Epithelial cell of prostate (primary cell): Measurements from ENCODE around the gene OXCT1.
"Not testable (repeated sequence)": the region's sequence is repeated elsewhere in the genome, so short reads cannot be mapped to it uniquely, and the experiment has no call there.

Experiments
- DNase-seq: peaks from one replicate; pipeline ENCODE4 v3.0.0-alpha.2; 2011; ENCODE audit warnings: low read depth, low spot score
- H3K27ac ChIP-seq: fragments of 450-650 bp; 2 replicates; pipeline ENCODE4 v1.5.1; 2017; ENCODE audit warnings: mild to moderate bottlenecking

The OXCT1 gene

GRCh38 chr5:41788941-41789368 lies 81.3 kb downstream of the OXCT1 start:
- DNase-seq: no peak
- H3K27ac ChIP-seq: no peak overlapping the region

- no peak for DNase-seq
Measured at GRCh38 chr5:41787265-41787664, 83.0 kb downstream of the OXCT1 start.

GRCh38 chr5:41785061-41785460 lies 85.2 kb downstream of the OXCT1 start:
- no peak for DNase-seq

More at GRCh38 chr5:41787265-41787664, 83.0 kb downstream of the OXCT1 start:
- no peak overlapping the region for H3K27ac ChIP-seq

DNA sequence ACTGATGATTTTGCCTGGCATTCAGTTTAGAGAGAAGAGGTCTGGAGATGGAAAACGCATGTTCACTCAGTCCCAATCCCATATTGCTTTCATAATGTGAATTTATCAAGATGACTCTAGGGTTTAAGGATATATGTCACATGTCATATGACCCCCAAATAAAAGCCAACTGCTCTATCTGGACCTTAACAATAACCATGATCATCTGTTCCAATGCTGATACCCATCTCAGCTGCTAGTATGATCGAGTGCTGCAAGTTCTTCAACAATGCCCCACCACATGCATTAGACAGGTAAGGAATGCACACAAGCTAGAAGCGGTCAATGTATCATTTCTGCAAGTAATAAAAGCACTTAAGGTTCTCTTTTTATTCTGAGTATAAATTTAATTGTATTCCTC lies 91.8 kb downstream of the OXCT1 start:
- DNase-seq: no peak
- no peak overlapping the region for H3K27ac ChIP-seq

More at GRCh38 chr5:41785061-41785460, 85.2 kb downstream of the OXCT1 start:
- no peak overlapping the region for H3K27ac ChIP-seq

GRCh38 chr5:41776435-41776834 lies 93.8 kb downstream of the OXCT1 start:
- DNase-seq: no peak
- H3K27ac ChIP-seq: no peak overlapping the region

DNA sequence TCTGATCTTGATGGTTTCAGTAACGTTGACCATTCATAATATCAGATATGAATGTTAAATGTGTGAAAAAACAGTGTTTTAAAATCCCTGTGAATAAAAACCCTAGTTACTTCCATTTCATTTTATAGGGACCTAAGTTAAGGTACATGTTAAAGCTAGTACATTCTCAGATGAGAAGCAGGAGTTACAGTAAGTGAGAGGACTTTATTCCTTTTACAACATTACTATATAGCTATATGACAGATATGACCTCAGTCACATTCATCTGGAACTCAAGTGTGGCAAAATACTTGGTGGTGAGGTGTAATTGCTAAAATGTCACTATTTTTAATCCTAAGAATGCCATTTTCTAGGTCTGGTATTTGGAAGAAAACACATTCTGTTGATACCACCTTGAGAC lies 96.4 kb downstream of the OXCT1 start:
- no peak overlapping the region for H3K27ac ChIP-seq
- DNase-seq: no peak

DNA sequence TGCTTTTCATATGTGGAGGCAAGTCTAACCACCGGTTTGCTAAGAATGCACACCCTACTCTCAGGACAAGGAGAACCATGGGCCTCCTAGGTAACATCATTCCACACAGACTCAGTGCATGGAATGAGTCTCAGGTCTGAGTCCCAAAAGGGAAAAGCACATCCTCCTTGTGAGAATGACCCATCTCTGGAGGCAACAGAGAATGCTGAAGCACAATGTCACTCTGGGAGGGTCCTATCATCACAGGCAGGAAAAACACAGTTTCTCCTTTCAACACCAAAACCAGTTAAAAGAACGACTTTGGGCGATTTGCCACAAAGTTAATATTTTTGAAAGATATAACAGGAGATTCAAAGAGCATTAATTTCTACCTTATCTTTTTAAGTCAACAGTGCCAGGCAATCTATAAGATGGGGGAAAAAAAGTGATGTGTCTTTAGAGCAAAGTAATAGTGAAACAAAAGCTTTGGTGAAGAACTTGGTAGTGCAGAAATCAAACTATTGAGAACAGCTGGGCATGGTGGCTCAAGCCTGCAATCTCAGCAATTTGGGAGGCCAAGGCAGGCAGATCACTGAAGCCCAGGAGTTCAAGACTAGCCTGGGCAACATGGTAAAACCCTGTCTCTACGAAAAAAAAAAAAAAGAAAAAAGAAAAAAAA lies 97.3 kb downstream of the OXCT1 start:
- DNase-seq: no peak

DNA sequence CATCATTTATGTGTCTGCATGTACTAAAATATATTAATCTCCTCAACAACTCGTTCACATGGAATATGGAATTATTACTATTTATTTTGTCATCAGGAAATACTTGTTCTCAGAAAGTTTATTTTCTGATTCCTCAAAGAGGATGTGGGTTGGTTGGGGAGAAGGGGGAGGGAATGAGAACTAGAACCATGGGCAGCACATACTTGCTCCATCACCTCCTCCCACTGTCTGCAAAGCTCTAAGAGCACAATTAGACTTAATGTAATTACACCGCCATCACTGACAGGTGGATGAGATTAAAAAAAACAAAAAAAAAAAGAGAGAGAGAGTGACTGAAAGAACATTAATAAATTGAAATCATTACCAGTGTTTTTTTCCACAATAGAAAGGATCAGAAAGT lies 98.2 kb downstream of the OXCT1 start:
- DNase-seq: no peak
- H3K27ac ChIP-seq: no peak overlapping the region

More for the DNA sequence above, 97.3 kb downstream of the OXCT1 start:
- no peak overlapping the region for H3K27ac ChIP-seq

- no peak for DNase-seq
- no peak overlapping the region for H3K27ac ChIP-seq
Measured at GRCh38 chr5:41770799-41771198, 99.4 kb downstream of the OXCT1 start.

- H3K27ac ChIP-seq: no peak overlapping the region
- no peak for DNase-seq
Measured at GRCh38 chr5:41768692-41769091, 101.5 kb downstream of the OXCT1 start.

GRCh38 chr5:41764650-41765049 lies 105.6 kb downstream of the OXCT1 start:
- no peak overlapping the region for H3K27ac ChIP-seq
- no peak for DNase-seq

DNA sequence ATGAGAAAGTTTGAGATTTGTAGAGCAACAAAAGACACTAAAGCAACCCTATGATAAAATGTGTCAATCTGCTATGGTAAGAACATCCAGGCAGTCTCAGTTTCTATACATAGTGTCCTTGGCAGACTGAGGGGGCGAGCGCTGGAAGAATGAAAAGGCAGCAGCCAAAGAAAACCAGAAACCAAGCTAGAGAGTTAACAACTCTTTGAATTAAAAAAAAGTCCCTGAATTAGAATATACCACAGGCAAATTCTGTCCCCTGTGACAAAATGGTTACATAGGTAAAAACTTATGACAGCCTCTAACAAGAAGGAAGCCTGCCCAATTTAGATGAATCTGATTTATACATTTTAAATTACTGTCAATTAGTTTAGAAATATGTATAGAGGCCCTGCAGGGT lies 106.7 kb downstream of the OXCT1 start:
- no peak overlapping the region for H3K27ac ChIP-seq
- DNase-seq: no peak

- no peak for DNase-seq
- H3K27ac ChIP-seq: no peak overlapping the region
Measured at GRCh38 chr5:41763081-41763480, 107.1 kb downstream of the OXCT1 start.

DNA sequence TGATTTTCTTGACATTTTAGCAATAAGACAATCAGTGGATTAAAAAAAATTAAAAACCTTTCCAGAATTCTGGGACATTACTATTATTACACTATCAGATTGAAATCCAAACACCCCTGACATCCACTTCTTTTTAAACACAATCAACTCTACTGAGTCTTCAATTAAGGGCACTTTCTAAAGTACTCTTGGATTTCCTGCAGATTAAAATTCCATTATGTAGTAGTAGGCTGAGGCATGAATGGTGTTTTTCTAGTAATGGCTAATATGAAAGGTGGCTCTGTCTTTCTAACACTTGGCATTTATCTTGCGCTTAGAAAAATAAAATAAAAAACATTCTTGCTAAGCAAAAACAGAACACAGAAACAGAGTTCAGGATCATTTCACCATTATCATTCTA lies 107.8 kb downstream of the OXCT1 start:
- DNase-seq: no peak
- no peak overlapping the region for H3K27ac ChIP-seq

- no peak overlapping the region for H3K27ac ChIP-seq
- DNase-seq: no peak
Measured at GRCh38 chr5:41761663-41762062, 108.6 kb downstream of the OXCT1 start.

GRCh38 chr5:41755705-41756104 lies 114.5 kb downstream of the OXCT1 start:
- DNase-seq: no peak
- no peak overlapping the region for H3K27ac ChIP-seq

DNA sequence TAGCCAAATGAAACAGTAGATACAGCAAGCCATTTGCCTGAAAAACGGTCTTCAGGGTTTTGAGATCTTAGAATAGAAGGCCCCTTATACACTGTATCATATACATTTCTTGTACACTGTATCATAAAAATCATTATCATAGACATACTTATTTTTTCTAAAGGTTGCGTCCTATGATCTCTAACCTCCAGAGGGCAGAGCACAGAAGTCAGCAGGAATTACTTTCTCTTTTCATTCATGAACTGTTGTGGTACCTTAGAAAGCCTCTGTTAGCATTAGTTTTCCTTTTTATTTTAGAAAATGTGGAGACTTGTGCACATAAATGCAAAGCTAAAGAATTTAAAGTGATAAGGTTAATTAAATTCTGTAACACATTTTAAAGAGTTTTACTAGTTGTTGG lies 115.4 kb downstream of the OXCT1 start:
- H3K27ac ChIP-seq: no peak overlapping the region
- no peak for DNase-seq

GRCh38 chr5:41751867-41752266 lies 118.4 kb downstream of the OXCT1 start:
- H3K27ac ChIP-seq: no peak overlapping the region
- no peak for DNase-seq

GRCh38 chr5:41748631-41749030 lies 121.6 kb downstream of the OXCT1 start:
- DNase-seq: peak; percentile 37
- H3K27ac ChIP-seq: no peak overlapping the region

DNA sequence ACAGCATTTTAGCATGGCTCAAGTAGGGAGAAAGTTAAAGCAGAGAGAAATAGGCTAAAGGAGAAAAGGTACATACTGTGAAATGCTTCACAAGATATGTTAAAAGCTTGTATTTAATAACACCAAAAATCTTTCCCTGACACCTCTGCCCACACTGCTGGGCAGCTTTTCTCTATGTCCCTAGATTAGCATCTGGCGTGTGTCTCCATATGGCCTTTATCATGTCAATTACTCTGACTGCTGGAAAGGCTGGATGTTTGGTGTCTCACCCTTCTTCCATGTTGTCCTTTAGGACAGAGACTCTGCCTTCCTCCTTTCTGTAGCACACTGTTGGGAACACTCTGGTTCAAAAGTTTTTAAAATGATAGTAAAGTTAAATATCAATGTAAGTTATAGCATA lies 122.5 kb downstream of the OXCT1 start:
- no peak overlapping the region for H3K27ac ChIP-seq
- DNase-seq: no peak

- no peak overlapping the region for H3K27ac ChIP-seq
- DNase-seq: no peak
Measured at GRCh38 chr5:41747301-41747700, 122.9 kb downstream of the OXCT1 start.

DNA sequence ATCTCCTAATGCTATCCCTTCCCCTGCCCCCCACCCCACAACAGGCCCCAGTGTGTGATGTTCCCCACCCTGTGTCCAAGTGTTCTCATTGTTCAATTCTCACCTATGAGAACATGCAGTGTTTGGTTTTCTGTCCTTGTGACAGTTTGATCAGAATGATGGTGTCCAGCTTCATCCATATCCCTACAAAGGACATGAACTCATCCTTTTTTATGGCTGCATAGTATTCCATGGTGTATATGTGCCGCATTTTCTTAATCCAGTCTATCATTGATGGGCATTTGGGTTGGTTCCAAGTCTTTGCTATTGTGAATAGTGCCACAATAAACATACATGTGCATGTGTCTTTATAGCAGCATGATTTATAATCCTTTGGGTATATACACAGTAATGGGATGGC lies 127.6 kb downstream of the OXCT1 start:
- DNase-seq, H3K27ac ChIP-seq: not testable (repeated sequence)
